ENCODE data around the gene SLC4A1. TPM values are rescaled to one million over a fixed set of nuclear protein-coding genes. Genes with fewer than 3 reads are reported as not detected.

SLC4A1 gene
- total RNA-seq (1 to 10 TPM in 2 of 4 donors, under 1 TPM in 1, not detected in 1; 0.26 to 7.2 (median 2.2) TPM), polyA plus RNA-seq (under 1 TPM in 1 of 3 donors, not detected in 2; 0.29 TPM)
- long read RNA-seq, donor 1, result 0 reads
- long read RNA-seq, donor 2, result 0 reads

DNA sequence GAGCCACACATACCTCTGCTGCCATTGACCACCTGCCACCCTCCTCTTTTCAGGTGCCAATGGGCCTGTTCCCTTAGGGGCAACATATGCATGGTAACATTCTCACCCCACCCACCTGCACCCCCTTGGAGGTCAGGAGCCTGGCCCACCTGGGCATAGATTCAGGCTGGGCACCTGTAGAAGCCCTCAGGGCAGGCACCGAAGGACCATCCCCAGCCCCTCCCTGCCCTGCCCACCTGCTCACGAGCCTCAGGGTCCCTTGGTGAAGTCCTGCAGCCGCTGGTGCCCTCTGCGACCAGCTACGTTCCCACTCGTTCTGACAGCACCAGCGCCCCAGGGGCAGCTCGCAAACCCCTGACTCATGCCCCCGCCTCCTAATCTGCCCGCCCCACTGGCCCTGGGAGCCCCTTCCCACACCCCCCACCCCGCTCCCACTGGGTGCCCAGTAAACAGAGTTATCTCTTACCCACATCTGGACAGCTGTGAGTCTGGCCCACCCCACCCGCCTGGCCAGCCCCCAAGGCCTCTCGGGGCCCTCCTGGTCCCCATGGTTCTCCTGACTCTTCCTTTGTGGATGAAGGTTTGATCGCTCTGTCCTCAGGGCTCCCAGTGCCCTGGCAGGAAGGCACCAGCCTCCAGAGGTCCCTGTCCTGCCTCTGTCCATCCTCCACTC, at the start of gene SLC4A1:
SLC4A1 (minus strand) TSS at position 318 of the 673 bp plus-strand sequence. CDS start 5,269 bp downstream, outside the sequence.
- Histone ChIP-seq H3K4me1 (no peaks in the 10 kb centered on the region), H3K36me3 (ENCODE audit: insufficient read depth in 1 of 2, low read depth in 1 of 2) (no peaks in the 10 kb centered on the region), H3K27me3 (ENCODE audit: insufficient read depth in 3 of 3, low read length in 2 of 3) (no peaks in the 10 kb centered on the region), H3K27ac (no peak within 1 kb of the TSS), H3K9me3 (no peaks in the 10 kb centered on the region), H3K4me3 (no peak within 1 kb of the TSS)
- ATAC-seq (no peak), DNase-seq (no peak)
- TF ChIP-seq, protein P1, sequence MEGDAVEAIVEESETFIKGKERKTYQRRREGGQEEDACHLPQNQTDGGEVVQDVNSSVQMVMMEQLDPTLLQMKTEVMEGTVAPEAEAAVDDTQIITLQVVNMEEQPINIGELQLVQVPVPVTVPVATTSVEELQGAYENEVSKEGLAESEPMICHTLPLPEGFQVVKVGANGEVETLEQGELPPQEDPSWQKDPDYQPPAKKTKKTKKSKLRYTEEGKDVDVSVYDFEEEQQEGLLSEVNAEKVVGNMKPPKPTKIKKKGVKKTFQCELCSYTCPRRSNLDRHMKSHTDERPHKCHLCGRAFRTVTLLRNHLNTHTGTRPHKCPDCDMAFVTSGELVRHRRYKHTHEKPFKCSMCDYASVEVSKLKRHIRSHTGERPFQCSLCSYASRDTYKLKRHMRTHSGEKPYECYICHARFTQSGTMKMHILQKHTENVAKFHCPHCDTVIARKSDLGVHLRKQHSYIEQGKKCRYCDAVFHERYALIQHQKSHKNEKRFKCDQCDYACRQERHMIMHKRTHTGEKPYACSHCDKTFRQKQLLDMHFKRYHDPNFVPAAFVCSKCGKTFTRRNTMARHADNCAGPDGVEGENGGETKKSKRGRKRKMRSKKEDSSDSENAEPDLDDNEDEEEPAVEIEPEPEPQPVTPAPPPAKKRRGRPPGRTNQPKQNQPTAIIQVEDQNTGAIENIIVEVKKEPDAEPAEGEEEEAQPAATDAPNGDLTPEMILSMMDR (IDR thresholded peaks at IDR 0.05), result no peak
- 78 to 84% (median 82%) methylated on average over 14 of the region's 14 CpGs for WGBS, 3 donors
- intact Hi-C loops (cut with DNase I), result no loop called here

DNA sequence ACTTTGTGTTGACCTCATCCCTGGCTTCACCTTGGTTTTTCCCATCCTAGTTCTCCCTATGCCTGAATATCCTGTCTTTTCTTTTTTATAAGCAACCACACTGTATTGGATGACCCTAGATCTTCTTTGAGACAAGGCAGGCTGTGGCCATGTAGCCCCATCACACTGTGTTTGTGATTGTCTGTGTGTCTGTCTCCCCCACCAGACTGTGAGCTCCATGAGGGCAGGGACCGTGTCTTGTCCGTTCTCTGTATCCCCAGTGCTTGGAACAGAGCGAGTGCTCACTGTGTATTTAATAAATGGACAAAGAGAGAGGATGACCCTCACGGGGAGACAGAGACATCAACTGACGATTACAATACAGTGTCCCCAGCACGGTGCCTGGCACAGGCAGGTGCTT, 49.6 kb upstream of the SLC4A1 start:
- Histone ChIP-seq H3K9me3 (no peaks in the 10 kb centered on the region), H3K4me1 (no peaks in the 10 kb centered on the region), H3K27me3 (ENCODE audit: insufficient read depth in 3 of 3, low read length in 2 of 3) (peaks cover 0 to 52% (median 24%) of the 10 kb centered on the region in 3 donors), H3K27ac (no peak overlapping the region), H3K4me3 (no peak overlapping the region), H3K36me3 (ENCODE audit: insufficient read depth in 1 of 2, low read depth in 1 of 2) (peaks cover 3 to 36% of the 10 kb centered on the region in 2 donors)
- intact Hi-C loops (cut with DNase I), result no loop called here
- WGBS, 3 donors, result 72 to 82% (median 76%) methylated on average over 6 of the region's 6 CpGs
- no peak for DNase-seq
- no peak for ATAC-seq
- TF ChIP-seq, protein P1 (IDR thresholded peaks at IDR 0.05), result no peak

DNA sequence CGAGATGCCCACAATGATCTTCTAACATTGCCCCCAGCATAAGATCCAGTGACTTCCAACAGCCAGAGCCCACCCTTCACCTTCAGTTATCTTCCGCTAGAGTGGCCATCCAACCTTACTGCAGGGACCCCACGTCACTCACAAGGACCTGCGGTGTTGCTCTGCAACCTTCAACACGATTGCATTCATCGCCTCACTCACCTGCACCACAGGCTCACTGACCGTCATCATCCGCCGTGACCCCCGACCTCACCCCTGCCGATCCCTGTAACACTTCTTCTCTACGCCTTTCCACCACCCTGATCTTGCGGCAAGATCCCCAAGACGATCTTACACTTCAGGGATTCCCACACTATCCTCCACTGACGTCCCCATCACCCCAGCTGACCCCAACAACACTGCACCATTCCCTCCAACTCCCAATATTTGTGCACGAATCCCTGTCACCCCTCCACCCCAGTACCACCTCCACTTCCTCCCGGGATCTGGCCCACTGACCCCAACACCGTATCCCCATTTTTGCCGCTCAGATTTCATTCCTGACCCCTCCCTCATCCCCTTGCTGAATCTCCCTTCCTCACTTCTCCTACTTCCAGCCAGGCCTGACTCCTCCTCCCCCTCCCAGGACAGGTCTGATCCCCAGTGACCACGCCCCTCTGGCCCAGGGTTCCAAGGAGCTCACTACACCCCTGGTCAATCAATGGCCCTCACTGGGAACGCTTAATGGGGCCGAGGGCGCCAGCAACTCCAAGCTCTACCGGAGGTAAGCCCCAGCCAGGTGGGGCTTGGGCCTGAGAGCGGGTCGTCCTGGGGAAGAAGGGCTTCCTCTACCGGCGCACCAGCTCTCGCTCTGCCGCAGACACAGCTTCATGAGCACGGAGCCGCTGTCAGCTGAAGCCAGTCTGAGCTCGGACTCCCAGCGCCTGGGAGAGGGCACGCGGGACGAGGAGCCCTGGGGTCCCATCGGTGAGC, 48.1 kb upstream of the SLC4A1 start:
- Histone ChIP-seq H3K36me3 (ENCODE audit: insufficient read depth in 1 of 2, low read depth in 1 of 2) (peaks cover 3 to 21% of the 10 kb centered on the region in 2 donors), H3K9me3 (no peaks in the 10 kb centered on the region), H3K27me3 (ENCODE audit: insufficient read depth in 3 of 3, low read length in 2 of 3) (peaks cover 0 to 52% (median 24%) of the 10 kb centered on the region in 3 donors), H3K4me1 (no peaks in the 10 kb centered on the region), H3K27ac (no peak overlapping the region), H3K4me3 (no peak overlapping the region)
- TF ChIP-seq, protein P1 (IDR thresholded peaks at IDR 0.05), result no peak
- DNase-seq, result no peak
- ATAC-seq, result no peak
- 8 to 10% (median 8%) methylated on average over 34 to 38 of the region's 38 CpGs for WGBS, 3 donors
- intact Hi-C loops (cut with DNase I), result no loop called here

DNA sequence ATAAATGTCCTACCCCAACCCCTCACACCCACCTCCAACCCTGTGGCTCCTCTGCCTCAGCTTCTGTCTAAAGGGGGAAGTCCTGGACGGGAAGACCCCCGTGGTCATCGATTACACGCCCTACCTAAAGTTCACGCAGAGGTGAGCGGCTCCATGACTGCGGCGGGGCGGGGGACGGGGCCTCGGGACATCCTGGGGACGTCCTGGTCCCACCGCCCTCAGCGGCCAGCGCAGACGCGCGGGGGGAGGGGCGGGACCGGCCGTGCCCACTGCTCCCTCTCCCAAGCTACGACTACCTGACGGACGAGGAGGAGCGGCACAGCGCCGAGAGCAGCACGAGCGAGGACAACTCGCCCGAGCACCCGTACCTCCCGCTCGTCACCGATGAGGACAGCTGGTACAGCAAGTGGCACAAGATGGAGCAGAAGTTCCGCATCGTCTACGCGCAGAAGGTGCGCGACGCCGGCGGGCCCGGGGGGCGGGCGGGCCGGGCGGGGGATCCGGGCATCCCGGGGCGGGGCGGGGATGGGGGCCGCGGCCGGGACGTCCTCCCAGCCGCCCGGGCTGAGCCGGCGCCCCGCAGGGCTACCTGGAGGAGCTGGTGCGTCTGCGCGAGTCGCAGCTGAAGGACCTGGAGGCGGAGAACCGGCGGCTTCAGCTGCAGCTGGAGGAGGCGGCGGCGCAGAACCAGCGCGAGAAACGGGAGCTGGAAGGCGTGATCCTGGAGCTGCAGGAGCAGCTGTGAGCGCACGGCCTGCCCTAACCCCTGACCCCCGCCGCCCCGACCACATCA, 47.1 kb upstream of the SLC4A1 start:
- WGBS, 3 donors, result 1 to 2% (median 1%) methylated on average over 53 to 81 of the region's 81 CpGs
- no peak overlapping the region for H3K27ac ChIP-seq
- H3K9me3 ChIP-seq, result no peaks in the 10 kb centered on the region
- DNase-seq (no peak), ATAC-seq (no peak)
- TF ChIP-seq, protein P1 (IDR thresholded peaks at IDR 0.05), result no peak
- H3K36me3 ChIP-seq (ENCODE audit: insufficient read depth in 1 of 2, low read depth in 1 of 2), result peaks cover 2 to 11% of the 10 kb centered on the region in 2 donors
- peak overlapping the region; percentile 45 for H3K4me3 ChIP-seq
- peaks cover 0 to 52% (median 24%) of the 10 kb centered on the region in 3 donors for H3K27me3 ChIP-seq (ENCODE audit: insufficient read depth in 3 of 3, low read length in 2 of 3)
- intact Hi-C loops (cut with DNase I), result no loop called here
- H3K4me1 ChIP-seq, result no peaks in the 10 kb centered on the region

Data from psoas muscle (tissue), 8 donors.